Lower lobe of right lung (tissue), 2 donors: ENCODE measurements around the gene MACROD2. TPM values are rescaled to one million over a fixed set of nuclear protein-coding genes. Genes with fewer than 3 reads are reported as not detected.

Source experiments
- ATAC-seq, 2 donors: fragments of 200-7000 bp; cut with Tn5 transposase; one replicate each; pipeline ENCODE4 v1.9.1; 2020 to 2022; ENCODE audit warnings: mild to moderate bottlenecking in 2 of 2, moderate library complexity in 2 of 2
- DNase-seq: peaks from one replicate; pipeline ENCODE4 v3.0.0-alpha.2; 2020
- H3K27ac ChIP-seq: fragments of 200-600 bp; one replicate; pipeline ENCODE4 v1.8.0; 2022
- H3K27me3 ChIP-seq: fragments of 200-600 bp; one replicate; pipeline ENCODE4 v1.8.0; 2022; ENCODE audit warnings: low read depth
- H3K36me3 ChIP-seq: fragments of 200-600 bp; one replicate; pipeline ENCODE4 v1.8.0; 2022; ENCODE audit warnings: mild to moderate bottlenecking
- H3K4me1 ChIP-seq: fragments of 200-600 bp; one replicate; pipeline ENCODE4 v1.8.0; 2022
- H3K4me3 ChIP-seq: fragments of 200-600 bp; one replicate; pipeline ENCODE4 v1.8.0; 2022; ENCODE audit warnings: mild to moderate bottlenecking
- H3K9me3 ChIP-seq: fragments of 200-600 bp; one replicate; pipeline ENCODE4 v1.8.0; 2022
- CTCF ChIP-seq: fragments of 200-600 bp; IDR thresholded peaks from one replicate; pipeline ENCODE4 v1.8.0; 2022; ENCODE audit warnings: antibody characterized with exemption, mild to moderate bottlenecking
- intact Hi-C: fragments of 100-400 bp; cut with DNase I; formaldehyde crosslinking; loops from one replicate; pipeline ENCODE4 v1.11.0; 2022
- total RNA-seq: library from RNA; stranded (reverse); fragmentation: NEBNext Ultra II Directional; extraction: Animal tissue kit (Norgen Biotek cat#: 25700); gene quantifications from one replicate; pipeline ENCODE4 v1.2.1, GENCODE V29; 2021
- donor health status: DM: no; HTN: yes; CAD: no; lungs with severe emphysema.

Gene MACROD2
- total RNA-seq, 1 donor from 2014 or later = 73.0 TPM

DNA sequence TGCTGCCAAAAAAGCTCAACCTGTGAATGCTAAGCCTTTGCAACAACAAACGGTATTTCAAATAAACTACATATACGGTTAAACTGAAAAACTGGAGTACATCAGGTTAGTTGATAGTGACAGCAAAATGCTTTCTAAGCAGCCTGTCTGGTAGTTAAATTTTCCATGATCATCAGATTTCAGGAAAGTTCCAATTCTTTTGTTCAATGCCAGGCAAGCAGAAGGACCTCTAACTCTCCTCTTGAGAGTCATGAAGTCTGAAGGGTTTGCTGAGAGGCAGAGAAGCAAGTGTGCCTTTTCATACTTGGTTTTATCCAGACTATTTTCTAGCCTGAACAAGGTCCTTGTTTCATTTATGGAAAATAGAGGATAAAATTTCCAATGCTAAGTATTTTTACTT lies 337.6 kb downstream of the MACROD2 start:
- no peaks in the 10 kb centered on the region for H3K36me3 ChIP-seq
- intact Hi-C loops = no loop called here
- no peak overlapping the region for H3K27ac ChIP-seq
- ATAC-seq = no peak
- H3K4me3 ChIP-seq = peak overlapping the region; percentile 53
- H3K27me3 ChIP-seq = no peaks in the 10 kb centered on the region
- no peaks in the 10 kb centered on the region for H3K4me1 ChIP-seq
- no peak for DNase-seq
- H3K9me3 ChIP-seq = no peaks in the 10 kb centered on the region
- TF ChIP-seq CTCF = no peak

DNA sequence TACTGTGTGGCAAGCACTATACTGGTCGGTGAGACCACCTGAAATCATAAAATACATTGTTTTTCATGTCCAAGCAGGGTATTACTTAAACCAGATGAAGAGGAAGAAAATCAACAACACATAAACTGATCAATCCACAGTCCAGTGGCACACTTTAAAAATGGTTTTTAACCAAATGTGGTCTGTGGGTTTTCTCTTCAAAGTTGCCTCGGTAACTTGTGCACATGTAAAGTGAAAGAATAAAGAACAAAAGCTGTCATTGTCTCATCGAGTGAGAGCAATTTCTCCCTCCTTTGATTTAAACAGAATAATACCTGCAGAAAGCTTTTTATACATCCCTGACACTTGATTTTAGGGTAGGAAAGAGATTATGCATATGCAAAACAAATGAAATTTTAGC lies 338.4 kb downstream of the MACROD2 start:
- intact Hi-C loops = no loop called here
- no peaks in the 10 kb centered on the region for H3K9me3 ChIP-seq
- H3K4me3 ChIP-seq = peak overlapping the region; percentile 53
- no peak overlapping the region for H3K27ac ChIP-seq
- no peak for TF ChIP-seq CTCF
- no peak for ATAC-seq
- no peaks in the 10 kb centered on the region for H3K27me3 ChIP-seq
- DNase-seq = no peak
- no peaks in the 10 kb centered on the region for H3K4me1 ChIP-seq
- H3K36me3 ChIP-seq = no peaks in the 10 kb centered on the region

DNA sequence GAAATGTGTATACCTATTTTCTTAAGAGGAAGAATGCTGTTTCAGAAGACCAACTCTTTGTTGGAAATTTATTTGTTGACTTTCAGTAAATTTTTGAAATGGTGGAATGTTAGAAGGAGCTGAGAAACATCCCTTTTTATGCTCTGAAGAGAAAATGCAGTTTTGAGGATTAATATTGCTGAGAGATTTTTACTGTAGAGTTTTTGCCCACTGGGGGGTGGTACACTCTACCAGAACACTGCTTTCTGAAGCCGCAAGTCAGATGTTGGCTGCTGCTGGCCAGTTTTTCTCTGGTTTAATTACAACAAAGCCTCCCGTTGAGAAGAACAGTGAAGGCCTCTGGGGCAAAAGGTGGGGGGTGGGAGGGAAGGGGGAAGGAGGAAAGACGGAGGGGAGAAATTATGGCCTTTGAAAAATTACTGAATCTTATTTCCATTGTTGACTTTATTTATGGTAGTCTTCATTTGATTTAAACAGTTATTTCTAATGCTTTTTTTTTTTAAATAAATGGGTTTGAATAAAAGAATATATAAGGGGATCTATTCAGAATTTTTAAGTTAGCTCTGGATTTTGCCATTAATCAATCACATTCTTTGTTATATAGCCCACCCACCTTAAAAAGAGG lies 339.1 kb downstream of the MACROD2 start:
- Histone ChIP-seq H3K27ac (peak overlapping the region; percentile 77), H3K36me3 (no peaks in the 10 kb centered on the region), H3K27me3 (no peaks in the 10 kb centered on the region), H3K4me1 (no peaks in the 10 kb centered on the region), H3K4me3 (peak overlapping the region; percentile 53), H3K9me3 (no peaks in the 10 kb centered on the region)
- peak; percentile 32 for TF ChIP-seq CTCF
- intact Hi-C loops = no loop called here
- peak; percentile 42 to 48 for ATAC-seq
- no peak for DNase-seq

GRCh38 chr20:14335052-14335451 lies 339.7 kb downstream of the MACROD2 start:
- Histone ChIP-seq H3K4me1 (no peaks in the 10 kb centered on the region), H3K27me3 (no peaks in the 10 kb centered on the region), H3K27ac (peak overlapping the region; percentile 77), H3K9me3 (no peaks in the 10 kb centered on the region), H3K4me3 (peak overlapping the region; percentile 53), H3K36me3 (no peaks in the 10 kb centered on the region)
- intact Hi-C loops = no loop called here
- DNase-seq (no peak), ATAC-seq (no peak)
- TF ChIP-seq CTCF = no peak

GRCh38 chr20:14336686-14337085 lies 341.4 kb downstream of the MACROD2 start:
- intact Hi-C loops = no loop called here
- no peaks in the 10 kb centered on the region for H3K27me3 ChIP-seq
- no peaks in the 10 kb centered on the region for H3K9me3 ChIP-seq
- no peak for DNase-seq
- TF ChIP-seq CTCF = no peak
- H3K36me3 ChIP-seq = no peaks in the 10 kb centered on the region
- peak overlapping the region; percentile 53 for H3K4me3 ChIP-seq
- peak overlapping the region; percentile 77 for H3K27ac ChIP-seq
- no peaks in the 10 kb centered on the region for H3K4me1 ChIP-seq
- ATAC-seq = peak; percentile 10 to 54
